Spleen (tissue), 7 donors: ENCODE data around the gene MAP3K2.

Experiments
- CTCF ChIP-seq, 11 experiments: fragments of 200-600 bp in 7 of 11; fragments of 450-650 bp in 4 of 11; sonication (generic) in 4 of 11; IDR thresholded peaks in 8 of 11; conservative IDR thresholded peaks in 3 of 11; 1 replicate in 7 of 11; 2 replicates in 4 of 11; pipeline versions ENCODE4 v1.4.0 to v1.8.0; 2016 to 2021; ENCODE audit warnings: antibody characterized with exemption in 11 of 11, inconsistent platforms in 4 of 11, mild to moderate bottlenecking in 1 of 11
- POLR2A ChIP-seq, 3 donors: fragments of 450-650 bp; IDR thresholded peaks; one replicate each; pipeline ENCODE4 v1.5.1; 2017; ENCODE audit warnings: antibody characterized with exemption in 3 of 3, mild to moderate bottlenecking in 1 of 3
- POLR2AphosphoS5 ChIP-seq, 3 donors: sonication (generic); formaldehyde crosslinking; IDR thresholded peaks; one replicate each; pipeline ENCODE4 v1.5.1; 2017; ENCODE audit warnings: antibody characterized with exemption in 3 of 3
- donor health status: DM: no; HTN: no; CAD: no; lungs with moderate emphysema.
- donor health status: DM: no; HTN: no; CAD: no.
- donor health status: DM: no; HTN: no; CAD: no.

- no peak for TF ChIP-seq CTCF (IDR thresholded peaks at IDR 0.05 in 8 of 11, conservative IDR thresholded peaks at IDR 0.05 in 3 of 11)
- no peak for TF ChIP-seq POLR2A (IDR thresholded peaks at IDR 0.05)
- TF ChIP-seq POLR2AphosphoS5 (IDR thresholded peaks at IDR 0.05) = no peak
Measured at GRCh38 chr2:127382831-127383230, 4.9 kb downstream of the MAP3K2 start.
